BJ (cell line): ENCODE data around the gene NPIPA1. TPM values are rescaled to one million over a fixed set of nuclear protein-coding genes. Genes with fewer than 3 reads are reported as not detected.
"Not testable (repeated sequence)": the region's sequence is repeated elsewhere in the genome, so short reads cannot be mapped to it uniquely, and the experiment has no call there.

Source experiments
- CTCF ChIA-PET: fragments of 350-600 bp; formaldehyde crosslinking; extraction: SDS; loops from one replicate; lab custom pipeline; 2021; ENCODE audit warnings: antibody characterized with exemption, inconsistent platforms; lab: Yijun Ruan, JAX
- POLR2A ChIA-PET: fragments of 300-600 bp; sonication (Branson Sonifier 250); formaldehyde crosslinking; extraction: SDS; loops from one replicate; lab custom pipeline; 2021; ENCODE audit warnings: antibody characterized with exemption; lab: Charles Lee
- DNase-seq: peaks from one replicate; pipeline ENCODE4 v3.0.0-alpha.2; 2011; ENCODE audit warnings: low read depth
- H3K27me3 ChIP-seq: 2 replicates; pipeline ENCODE4 v1.6.0; 2011; ENCODE audit warnings: low read length; ENCODE audit not compliant: control insufficient read depth, insufficient read depth
- H3K36me3 ChIP-seq: 2 replicates; pipeline ENCODE4 v1.5.1; 2011; ENCODE audit warnings: low read length; ENCODE audit not compliant: control insufficient read depth, insufficient read depth
- H3K4me3 ChIP-seq: 2 replicates; pipeline ENCODE4 v1.5.1; 2011; ENCODE audit warnings: low read depth, mild to moderate bottlenecking, control low read depth, low read length
- polyA plus RNA-seq: library from polyadenylated mRNA; depleted of rRNA; stranded (reverse); fragments of >200 nt; gene quantifications from 2 replicates; pipeline ENCODE4 v1.2.3, GENCODE V29; 2011

NPIPA1 gene
- polyA plus RNA-seq, 1 experiment: 83.3 TPM

DNA sequence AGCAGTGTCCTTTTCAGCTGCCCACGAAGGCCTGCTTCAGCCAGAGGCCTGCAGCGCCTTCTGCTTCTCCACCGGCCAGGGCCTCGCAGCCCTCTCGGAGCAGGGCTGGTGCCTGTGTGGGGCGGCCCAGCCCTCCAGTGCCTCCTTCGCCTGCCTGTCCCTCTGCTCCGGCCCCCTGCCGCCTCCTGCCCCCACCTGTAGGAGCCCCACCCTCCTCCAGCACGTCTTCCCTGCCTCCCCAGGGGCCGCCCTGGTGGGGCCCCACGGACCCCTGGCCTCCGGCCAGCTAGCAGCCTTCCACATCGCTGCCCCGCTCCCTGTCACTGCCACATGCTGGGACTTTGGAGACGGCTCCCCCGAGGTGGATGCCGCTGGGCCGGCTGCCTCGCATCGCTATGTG, 18.7 kb upstream of the NPIPA1 start:
- H3K27me3 ChIP-seq, POLR2A ChIA-PET, CTCF ChIA-PET, DNase-seq, H3K4me3 ChIP-seq, H3K36me3 ChIP-seq: not testable (repeated sequence)

DNA sequence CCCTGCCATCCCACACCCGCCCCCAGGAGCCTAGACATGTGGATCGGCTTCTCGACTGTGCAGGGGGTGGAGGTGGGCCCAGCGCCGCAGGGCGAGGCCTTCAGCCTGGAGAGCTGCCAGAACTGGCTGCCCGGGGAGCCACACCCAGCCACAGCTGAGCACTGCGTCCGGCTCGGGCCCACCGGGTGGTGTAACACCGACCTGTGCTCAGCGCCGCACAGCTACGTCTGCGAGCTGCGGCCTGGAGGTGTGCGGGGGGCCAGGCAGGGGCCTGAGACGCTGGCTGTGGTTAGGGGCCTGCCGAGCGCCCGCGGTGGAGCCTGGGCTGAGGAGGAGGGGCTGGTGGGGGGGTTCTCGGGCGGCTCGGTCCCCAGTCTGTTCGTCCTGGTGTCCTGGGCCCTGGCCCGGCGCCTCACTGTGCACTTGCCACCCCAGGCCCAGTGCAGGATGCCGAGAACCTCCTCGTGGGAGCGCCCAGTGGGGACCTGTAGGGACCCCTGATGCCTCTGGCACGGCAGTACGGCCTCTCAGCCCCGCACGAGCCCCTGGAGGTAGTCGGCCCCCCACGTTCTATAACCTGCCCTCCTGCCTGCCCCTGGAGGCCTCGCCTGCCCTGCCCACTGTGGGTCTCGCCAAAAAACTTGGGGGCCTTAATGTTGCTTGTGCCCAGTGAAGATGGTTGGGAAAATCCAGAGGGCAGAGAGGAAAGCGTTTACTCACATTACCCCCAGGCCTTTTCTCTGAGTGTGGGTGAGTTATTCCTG, 17.2 kb upstream of the NPIPA1 start:
- DNase-seq, CTCF ChIA-PET, H3K36me3 ChIP-seq, H3K4me3 ChIP-seq, POLR2A ChIA-PET, H3K27me3 ChIP-seq: not testable (repeated sequence)

- H3K36me3 ChIP-seq, H3K4me3 ChIP-seq, DNase-seq, POLR2A ChIA-PET, H3K27me3 ChIP-seq, CTCF ChIA-PET: not testable (repeated sequence)
Observed at GRCh38 chr16:14922285-14922684, 15.0 kb upstream of the NPIPA1 start.

DNA sequence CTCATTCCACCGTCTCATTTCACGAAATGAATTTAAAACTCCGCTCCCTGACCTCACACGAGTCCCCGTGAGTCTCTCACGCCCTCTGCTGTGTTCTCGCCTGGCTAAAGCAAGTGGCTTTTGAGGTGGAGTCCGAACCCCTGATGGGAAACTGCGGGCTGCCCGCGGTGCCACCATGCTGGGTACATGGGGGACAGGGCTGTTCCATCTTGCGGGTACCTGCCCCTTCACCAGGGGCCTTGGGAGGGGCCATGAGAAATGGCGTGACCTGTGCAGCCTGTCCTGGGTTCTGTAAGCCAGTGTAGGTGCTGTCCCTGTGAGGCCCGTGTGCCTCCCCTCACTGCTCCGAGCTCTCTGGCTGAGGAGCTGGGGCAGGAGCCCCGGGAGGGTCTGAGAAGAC, 14.3 kb upstream of the NPIPA1 start:
- CTCF ChIA-PET, H3K4me3 ChIP-seq, H3K27me3 ChIP-seq, DNase-seq, H3K36me3 ChIP-seq, POLR2A ChIA-PET: not testable (repeated sequence)

GRCh38 chr16:14923394-14924088, 13.7 kb upstream of the NPIPA1 start:
- H3K4me3 ChIP-seq, H3K27me3 ChIP-seq, H3K36me3 ChIP-seq, DNase-seq, CTCF ChIA-PET, POLR2A ChIA-PET: not testable (repeated sequence)

GRCh38 chr16:14924359-14924758, 12.9 kb upstream of the NPIPA1 start:
- H3K4me3 ChIP-seq, H3K27me3 ChIP-seq, POLR2A ChIA-PET, CTCF ChIA-PET, H3K36me3 ChIP-seq, DNase-seq: not testable (repeated sequence)

- H3K27me3 ChIP-seq, POLR2A ChIA-PET, H3K36me3 ChIP-seq, CTCF ChIA-PET, DNase-seq, H3K4me3 ChIP-seq: not testable (repeated sequence)
Observed at GRCh38 chr16:14924982-14925381, 12.3 kb upstream of the NPIPA1 start.

DNA sequence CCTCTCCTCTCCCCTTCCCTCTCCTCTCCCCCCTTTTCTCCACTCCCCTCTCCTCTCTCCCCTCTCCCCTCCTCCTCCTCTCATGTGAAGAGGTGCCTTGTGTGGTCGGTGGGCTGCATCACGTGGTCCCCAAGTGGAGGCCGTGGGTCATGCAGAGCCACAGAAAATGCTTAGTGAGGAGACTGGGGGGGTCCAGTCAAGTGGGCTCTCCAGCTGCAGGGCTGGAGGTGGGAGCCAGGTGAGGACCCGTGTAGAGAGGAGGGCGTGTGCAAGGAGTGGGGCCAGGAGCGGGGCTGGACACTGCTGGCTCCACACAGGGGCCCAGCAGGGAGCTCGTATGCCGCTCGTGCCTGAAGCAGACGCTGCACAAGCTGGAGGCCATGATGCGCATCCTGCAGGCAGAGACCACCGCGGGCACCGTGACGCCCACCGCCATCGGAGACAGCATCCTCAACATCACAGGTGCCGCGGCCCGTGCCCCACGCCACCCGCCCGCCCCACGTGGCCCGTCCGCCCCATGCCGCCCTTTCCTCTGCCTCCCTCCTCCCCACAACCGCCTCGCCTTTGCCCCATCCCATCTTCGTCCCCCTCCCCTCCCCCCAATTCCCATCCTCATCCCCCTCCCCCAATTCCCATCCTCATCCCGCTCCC, 9.1 kb upstream of the NPIPA1 start:
- H3K36me3 ChIP-seq, H3K4me3 ChIP-seq, CTCF ChIA-PET, H3K27me3 ChIP-seq, POLR2A ChIA-PET, DNase-seq: not testable (repeated sequence)

GRCh38 chr16:14929176-14929575, 8.1 kb upstream of the NPIPA1 start:
- POLR2A ChIA-PET, H3K36me3 ChIP-seq: not testable (repeated sequence)

DNA sequence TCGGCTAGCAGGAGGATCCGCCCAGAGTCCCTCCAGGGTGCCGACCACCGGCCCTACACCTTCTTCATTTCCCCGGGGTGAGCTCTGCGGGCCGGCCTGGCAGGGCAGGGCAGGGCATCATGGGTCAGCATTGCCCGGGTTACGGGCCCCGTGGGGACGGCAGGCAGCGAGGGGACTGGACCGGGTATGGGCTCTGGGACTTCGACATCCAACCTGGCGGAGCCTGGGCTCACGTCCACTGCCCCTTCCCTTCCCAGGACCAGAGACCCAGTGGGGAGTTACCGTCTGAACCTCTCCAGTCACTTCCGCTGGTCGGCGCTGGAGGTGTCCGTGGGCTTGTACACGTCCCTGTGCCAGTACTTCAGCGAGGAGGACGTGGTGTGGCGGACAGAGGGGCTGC, 7.0 kb upstream of the NPIPA1 start:
- DNase-seq, H3K36me3 ChIP-seq, H3K4me3 ChIP-seq, CTCF ChIA-PET, H3K27me3 ChIP-seq, POLR2A ChIA-PET: not testable (repeated sequence)

More at GRCh38 chr16:14929176-14929575, 8.1 kb upstream of the NPIPA1 start:
- H3K4me3 ChIP-seq, CTCF ChIA-PET, DNase-seq, H3K27me3 ChIP-seq: not testable (repeated sequence)

DNA sequence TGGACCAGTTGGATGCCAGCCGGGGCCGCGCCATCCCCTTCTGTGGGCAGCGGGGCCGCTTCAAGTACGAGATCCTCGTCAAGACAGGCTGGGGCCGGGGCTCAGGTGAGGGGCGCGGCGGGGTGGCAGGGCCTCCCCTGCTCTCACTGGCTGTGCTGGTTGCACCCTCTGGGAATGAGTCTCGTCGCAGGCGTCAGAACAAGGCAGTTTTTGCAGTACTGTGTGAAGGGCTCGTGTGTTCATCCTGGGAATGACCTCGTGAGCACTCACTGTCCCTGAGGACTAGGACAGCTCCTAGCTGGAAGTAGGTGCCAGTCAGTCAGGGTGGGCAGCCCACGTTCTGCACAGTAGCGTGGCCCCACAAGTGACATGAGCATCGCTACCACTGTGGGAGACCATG, 6.3 kb upstream of the NPIPA1 start:
- H3K36me3 ChIP-seq, DNase-seq, POLR2A ChIA-PET, CTCF ChIA-PET, H3K4me3 ChIP-seq, H3K27me3 ChIP-seq: not testable (repeated sequence)

- POLR2A ChIA-PET, H3K4me3 ChIP-seq, H3K27me3 ChIP-seq, H3K36me3 ChIP-seq, DNase-seq, CTCF ChIA-PET: not testable (repeated sequence)
Observed at GRCh38 chr16:14932581-14933375, 4.5 kb upstream of the NPIPA1 start.
